Measurements from ENCODE around the gene FAM110D.

FAM110D gene

DNA sequence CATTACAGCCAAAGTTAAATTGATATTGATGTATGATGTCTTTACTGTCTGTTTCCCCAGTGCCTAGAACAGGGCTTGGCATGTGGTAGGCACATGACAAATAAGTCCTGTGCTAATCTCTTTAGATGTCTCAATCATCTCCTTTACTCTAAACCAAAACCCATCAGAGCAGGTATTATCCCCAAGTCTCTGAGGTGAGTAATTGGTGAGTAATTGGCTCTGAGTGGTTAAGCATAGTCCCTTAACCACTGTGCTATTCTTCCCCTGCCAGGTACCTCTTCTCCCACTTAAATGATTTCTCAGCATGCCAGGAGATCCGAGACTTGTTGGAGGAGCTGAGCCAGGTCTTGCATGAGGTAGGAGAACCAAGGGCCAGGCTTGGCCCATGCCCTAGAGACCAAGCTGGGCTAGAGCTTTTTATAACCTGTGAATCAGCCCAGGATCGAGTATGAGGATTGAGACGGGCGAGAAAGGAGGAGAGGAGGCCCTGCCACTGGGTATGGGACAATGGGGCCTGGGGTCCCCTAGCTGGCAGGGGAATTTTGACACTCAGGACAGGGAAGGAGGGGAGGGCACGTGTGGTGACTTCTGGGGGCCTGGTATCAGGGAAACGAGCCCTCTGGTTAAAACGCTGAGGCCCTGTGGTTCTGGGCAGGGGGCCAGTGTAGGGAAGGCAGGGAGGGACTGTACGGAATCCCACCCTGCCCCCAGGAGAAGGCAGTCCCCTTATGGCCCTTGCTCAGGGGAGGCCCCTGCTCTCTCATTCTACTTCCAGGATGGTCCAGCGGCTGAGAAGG is 22.9 kb downstream of the FAM110D start:
- no peak for DNase-seq (ENCODE audit: low read depth, low spot score)
- TF ChIP-seq CTCF (IDR thresholded peaks at IDR 0.05; ENCODE audit: low read depth, low read length), result no peak
- in situ Hi-C loops (cut with HindIII; ENCODE audit: low sequenced_read_pairs), result no loop called here
- H3K4me3 ChIP-seq (ENCODE audit: low read depth, low read length), result no peak overlapping the region

- in situ Hi-C loops (cut with HindIII; ENCODE audit: low sequenced_read_pairs), result no loop called here
- TF ChIP-seq CTCF (IDR thresholded peaks at IDR 0.05; ENCODE audit: low read depth, low read length), result no peak
- no peak for DNase-seq (ENCODE audit: low read depth, low spot score)
- H3K4me3 ChIP-seq (ENCODE audit: low read depth, low read length), result no peak overlapping the region
These were observed 23.5 kb downstream of the FAM110D start for GRCh38 chr1:26182383-26182696.

DNA sequence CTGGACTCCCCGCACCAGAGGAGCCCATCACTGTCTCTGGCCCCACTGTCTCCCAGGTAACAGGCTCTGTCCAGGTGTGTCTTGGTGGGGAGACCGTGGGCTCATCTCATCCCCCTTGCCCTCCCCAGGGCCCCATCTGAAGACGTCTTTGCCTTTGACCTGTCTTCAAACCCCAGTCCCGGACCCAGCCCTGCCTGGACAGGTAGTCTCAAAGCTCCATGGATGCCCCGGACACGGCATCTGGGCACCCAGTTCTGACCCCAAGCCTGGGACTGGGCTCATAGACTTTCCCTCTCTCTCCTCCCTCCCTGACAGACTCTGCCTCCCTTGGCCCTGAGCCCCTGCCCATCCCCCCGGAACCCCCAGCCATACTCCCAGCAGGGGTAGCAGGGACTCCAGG is 25.2 kb downstream of the FAM110D start:
- no peak for TF ChIP-seq CTCF (IDR thresholded peaks at IDR 0.05; ENCODE audit: low read depth, low read length)
- no peak overlapping the region for H3K4me3 ChIP-seq (ENCODE audit: low read depth, low read length)
- no peak for DNase-seq (ENCODE audit: low read depth, low spot score)
- in situ Hi-C loops (cut with HindIII; ENCODE audit: low sequenced_read_pairs), result no loop called here

DNA sequence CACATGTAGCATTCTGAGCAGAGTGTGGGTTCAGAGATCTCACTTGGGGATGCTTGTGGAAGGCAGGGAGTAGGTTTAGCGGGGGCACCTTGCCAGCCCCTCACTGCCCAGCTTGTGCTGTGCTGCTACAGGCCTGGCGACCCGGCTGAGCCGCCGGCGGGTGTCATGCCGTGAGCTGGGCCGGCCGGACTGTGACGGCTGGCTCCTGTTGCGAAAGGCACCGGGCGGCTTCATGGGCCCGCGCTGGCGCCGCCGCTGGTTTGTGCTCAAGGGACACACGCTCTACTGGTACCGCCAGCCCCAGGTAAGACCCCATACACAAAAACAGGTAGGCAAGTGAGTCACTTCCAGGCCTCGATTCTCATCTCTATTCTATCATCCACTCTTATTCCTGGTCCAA is 26.0 kb downstream of the FAM110D start:
- in situ Hi-C loops (cut with HindIII; ENCODE audit: low sequenced_read_pairs), result no loop called here
- no peak overlapping the region for H3K4me3 ChIP-seq (ENCODE audit: low read depth, low read length)
- no peak for DNase-seq (ENCODE audit: low read depth, low spot score)
- TF ChIP-seq CTCF (IDR thresholded peaks at IDR 0.05; ENCODE audit: low read depth, low read length), result no peak

- no peak overlapping the region for H3K4me3 ChIP-seq (ENCODE audit: low read depth, low read length)
- in situ Hi-C loops (cut with HindIII; ENCODE audit: low sequenced_read_pairs), result no loop called here
- no peak for TF ChIP-seq CTCF (IDR thresholded peaks at IDR 0.05; ENCODE audit: low read depth, low read length)
- DNase-seq (ENCODE audit: low read depth, low spot score), result no peak
These were observed 29.0 kb downstream of the FAM110D start for GRCh38 chr1:26187882-26188281.

- no peak for TF ChIP-seq CTCF (IDR thresholded peaks at IDR 0.05; ENCODE audit: low read depth, low read length)
- H3K4me3 ChIP-seq (ENCODE audit: low read depth, low read length), result no peak overlapping the region
- in situ Hi-C loops (cut with HindIII; ENCODE audit: low sequenced_read_pairs), result no loop called here
- DNase-seq (ENCODE audit: low read depth, low spot score), result no peak
These were observed 29.6 kb downstream of the FAM110D start for GRCh38 chr1:26188477-26188876.
